SW480 (cell line): Measurements from ENCODE around the gene ADGRV1.

Experiments used
- DNase-seq: peaks from one replicate; pipeline ENCODE4 v3.0.0-alpha.2; 2016; ENCODE audit warnings: low spot score

ADGRV1 gene

DNA sequence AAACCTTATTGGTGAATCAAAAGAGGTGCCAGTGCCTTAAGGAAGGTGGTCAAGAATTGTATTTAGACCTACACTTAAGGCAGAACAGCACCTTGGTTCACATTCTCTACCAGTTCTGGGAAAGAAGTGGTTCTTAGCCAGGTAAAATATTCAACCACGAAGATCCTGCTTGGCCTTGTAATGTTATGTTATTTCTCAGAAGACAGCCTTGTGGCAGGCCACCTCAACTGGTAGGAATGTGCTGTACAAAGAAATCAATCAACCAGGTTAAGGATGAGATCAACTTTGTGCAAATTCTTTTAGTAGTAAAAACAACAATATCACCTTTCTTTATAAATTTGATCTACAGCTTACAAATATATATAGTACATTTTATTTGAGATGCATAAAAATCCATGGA lies 577.7 kb downstream of the ADGRV1 start:
- peak; percentile 7 for DNase-seq

- DNase-seq: no peak
These were observed 579.0 kb downstream of the ADGRV1 start for GRCh38 chr5:91137647-91138046.

DNA sequence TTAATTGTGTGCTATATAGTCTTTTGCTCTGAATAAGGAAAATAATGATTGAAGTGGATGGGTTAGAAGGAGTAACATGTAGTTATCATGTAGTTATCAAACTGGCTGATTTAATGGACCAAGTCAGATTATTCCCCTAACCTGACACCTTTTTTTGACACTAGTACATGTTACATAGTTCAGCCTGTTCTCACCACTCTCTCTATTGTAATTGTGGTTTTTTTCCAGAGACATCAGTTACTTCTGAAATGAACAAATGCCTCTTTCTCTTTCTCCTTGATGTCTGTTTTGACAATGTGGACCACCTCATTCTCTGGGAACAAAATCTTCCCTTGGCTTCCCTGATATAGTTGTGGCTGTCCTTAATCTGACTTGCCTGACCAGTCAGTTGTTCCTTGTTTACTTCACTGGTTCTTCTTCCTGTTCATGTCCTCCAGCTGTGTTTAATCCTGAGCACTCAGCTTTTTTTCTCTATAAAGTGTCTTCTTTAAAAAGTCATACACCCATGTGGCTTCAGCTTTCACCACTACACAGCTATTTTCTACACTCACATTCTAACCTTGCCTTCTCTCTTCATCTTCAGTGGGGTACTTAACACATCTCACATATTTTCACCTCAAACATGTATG lies 581.1 kb downstream of the ADGRV1 start:
- DNase-seq: no peak

DNA sequence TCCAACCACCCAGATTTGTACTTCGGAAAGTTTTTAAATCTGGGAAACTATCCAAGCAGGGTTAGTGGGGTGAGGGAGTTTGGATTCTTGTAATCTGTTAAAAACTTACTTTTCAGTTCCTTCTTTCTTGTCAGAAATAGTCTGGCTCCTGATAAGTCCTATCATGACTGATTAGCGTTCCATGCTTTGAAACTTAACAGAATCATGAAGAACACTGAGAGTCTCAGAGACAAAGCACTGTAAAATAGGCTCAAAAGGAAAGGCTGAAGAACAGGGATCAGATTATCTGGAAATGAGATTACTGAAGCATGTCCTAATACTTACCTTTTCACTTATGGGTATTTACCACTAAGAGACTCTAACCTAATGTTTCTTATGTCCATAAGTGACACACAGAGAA lies 582.1 kb downstream of the ADGRV1 start:
- DNase-seq: no peak

- DNase-seq: no peak
These were observed 583.0 kb downstream of the ADGRV1 start for GRCh38 chr5:91141642-91142041.

DNA sequence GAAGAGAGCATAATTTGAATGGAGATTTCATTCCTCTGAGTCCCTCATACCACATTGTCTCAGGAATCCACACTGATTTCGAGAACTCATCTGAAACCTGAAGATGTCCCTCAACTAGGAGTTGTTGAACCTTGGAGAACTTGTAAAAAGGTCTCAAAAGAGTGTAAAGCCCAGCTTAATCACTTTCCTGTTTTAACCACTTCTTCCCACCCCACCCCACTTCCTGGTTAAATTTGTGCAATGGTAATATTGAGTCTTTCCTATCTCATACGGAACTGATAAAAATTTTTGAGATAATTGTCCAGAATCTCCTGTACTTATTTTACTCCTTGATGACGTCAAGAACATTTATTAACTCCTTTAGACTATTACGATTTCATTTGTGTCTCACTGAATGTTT lies 583.8 kb downstream of the ADGRV1 start:
- no peak for DNase-seq

GRCh38 chr5:91142819-91143218 lies 584.2 kb downstream of the ADGRV1 start:
- no peak for DNase-seq

DNA sequence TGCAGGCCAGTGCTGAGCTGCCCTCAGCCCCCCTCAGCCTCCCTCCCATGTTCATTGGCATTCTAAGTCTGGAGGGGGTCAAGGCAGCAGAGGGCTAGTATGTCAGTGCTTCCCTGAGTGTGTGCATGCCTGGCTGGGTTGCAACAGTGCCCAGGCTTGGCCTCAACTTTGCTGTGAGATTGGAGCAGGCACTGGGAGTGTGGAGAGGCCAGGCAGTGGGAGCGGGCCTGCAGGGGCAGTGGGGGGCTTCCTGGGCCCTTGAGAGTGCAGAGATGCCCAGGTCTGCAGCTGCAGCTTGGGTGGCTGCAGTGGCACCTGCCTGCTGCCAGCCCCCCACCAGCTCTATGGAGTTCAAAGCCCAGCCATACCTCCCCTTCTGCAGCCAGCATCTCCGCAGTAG lies 585.2 kb downstream of the ADGRV1 start:
- no peak for DNase-seq

- DNase-seq: no peak
These were observed 586.1 kb downstream of the ADGRV1 start for GRCh38 chr5:91144491-91145332.

- DNase-seq: no peak
These were observed 586.7 kb downstream of the ADGRV1 start for GRCh38 chr5:91145333-91145620.

GRCh38 chr5:91146230-91146629 lies 587.6 kb downstream of the ADGRV1 start:
- DNase-seq: no peak

DNA sequence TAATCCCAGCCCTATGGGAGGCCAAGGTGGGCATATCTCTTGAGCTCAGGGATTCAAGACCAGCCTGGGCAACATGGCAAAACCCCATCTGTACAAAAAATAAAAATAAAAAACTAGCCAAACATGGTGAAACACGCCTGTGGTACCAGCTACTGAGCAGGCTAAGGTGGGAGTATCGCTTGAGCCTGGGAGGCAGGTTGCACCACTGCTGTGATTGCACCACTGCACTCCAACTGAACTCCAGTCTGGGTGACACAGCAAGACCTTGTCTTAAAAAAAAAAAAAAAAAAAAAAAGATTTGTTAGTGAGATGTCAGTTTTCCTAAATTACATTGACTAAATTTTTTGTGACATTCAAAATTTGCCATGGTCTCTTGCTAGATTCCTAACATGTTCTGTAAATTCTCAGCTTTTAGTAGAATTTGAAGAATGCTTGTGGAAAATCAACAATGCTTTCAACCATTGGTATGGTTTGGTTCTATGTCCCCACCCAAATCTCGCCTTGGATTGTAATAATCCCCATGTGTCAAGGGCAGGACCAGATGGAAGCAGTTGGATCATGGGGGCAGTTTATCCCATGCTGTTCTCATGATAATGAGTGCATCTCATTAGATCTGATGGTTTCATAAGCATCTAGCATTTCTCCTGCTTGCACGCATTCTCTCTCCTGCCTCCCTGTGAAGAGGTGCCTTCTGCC lies 588.5 kb downstream of the ADGRV1 start:
- DNase-seq: no peak

GRCh38 chr5:91150234-91150633 lies 591.6 kb downstream of the ADGRV1 start:
- DNase-seq: peak; percentile 10

DNA sequence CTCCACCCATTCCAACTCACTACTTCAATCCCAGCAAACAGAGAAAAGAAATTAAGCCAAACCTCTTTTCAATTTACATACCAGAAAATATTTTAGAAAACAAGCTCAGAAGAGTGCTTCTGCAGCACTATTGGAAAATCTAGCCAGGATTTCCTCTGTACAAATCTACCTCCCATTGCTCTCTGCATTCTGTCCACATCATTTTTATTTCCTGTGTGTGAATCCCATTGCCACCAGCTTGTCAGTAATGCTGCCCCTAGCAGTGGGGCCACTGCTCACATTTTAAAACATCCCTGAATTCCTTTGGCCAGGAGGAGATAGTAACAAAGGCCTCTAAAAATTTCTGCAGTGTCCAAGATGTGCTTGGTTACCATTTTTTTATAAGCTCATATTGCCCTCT lies 592.0 kb downstream of the ADGRV1 start:
- DNase-seq: no peak

- DNase-seq: no peak
These were observed 593.4 kb downstream of the ADGRV1 start for GRCh38 chr5:91151947-91152346.

DNA sequence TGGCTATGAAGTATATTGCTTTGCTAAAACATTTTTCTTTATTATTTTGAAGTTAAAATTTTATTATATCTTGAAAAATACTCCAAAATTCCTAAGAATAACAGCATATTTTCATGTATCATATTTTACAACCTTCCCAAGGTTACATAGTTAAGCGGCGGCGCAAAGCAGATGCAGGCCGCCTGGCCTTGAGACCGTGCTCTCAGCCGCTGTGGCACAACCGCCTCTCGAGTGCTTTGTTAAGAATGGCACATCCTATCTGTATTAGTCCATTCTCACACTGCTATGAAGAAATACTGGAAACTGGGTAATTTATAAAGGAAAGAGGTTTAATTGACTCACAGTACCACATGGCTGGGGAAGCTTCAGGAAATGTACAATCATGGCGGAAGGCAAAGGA lies 595.7 kb downstream of the ADGRV1 start:
- DNase-seq: no peak

- DNase-seq: no peak
These were observed 596.7 kb downstream of the ADGRV1 start for GRCh38 chr5:91155274-91155673.

DNA sequence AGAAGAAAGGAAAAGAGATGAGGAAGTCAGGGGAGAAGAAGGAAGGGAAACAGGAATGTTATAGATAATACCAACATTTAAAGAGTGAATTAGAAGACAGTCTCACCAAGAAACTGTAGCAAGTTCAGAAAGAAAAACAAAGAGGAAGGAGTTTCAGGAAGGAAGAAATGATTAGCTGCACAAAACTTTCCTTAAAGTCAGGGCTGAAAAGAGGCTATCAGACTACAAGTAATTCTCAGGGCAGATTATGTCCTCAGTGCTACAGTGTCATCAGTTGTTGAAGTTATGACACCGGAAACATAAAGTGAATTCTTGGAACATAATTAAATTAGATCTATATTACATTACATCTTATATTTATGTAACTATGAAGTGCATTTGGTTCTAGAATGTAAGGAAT lies 597.6 kb downstream of the ADGRV1 start:
- no peak for DNase-seq

DNA sequence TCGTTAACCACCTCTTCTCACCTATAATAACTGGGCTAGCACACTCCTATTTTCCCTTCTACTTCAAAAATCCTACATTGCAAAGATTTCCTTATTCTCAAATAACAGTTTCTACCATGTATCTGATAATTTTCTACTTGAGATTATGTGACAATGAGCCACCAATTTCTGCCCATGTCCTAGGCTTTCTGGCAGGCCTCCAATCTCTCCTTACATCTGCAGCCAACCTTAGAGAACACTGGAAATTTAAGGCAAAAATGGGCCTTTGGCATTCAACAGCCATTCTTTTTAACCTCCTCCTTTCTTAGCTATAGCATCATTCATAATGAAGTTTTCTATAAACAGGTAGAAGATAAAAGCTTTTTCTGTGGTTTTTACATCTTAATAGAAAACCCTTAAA lies 599.4 kb downstream of the ADGRV1 start:
- no peak for DNase-seq

GRCh38 chr5:91159647-91160046 lies 601.0 kb downstream of the ADGRV1 start:
- DNase-seq: no peak

GRCh38 chr5:91160714-91161285 lies 602.2 kb downstream of the ADGRV1 start:
- no peak for DNase-seq

DNA sequence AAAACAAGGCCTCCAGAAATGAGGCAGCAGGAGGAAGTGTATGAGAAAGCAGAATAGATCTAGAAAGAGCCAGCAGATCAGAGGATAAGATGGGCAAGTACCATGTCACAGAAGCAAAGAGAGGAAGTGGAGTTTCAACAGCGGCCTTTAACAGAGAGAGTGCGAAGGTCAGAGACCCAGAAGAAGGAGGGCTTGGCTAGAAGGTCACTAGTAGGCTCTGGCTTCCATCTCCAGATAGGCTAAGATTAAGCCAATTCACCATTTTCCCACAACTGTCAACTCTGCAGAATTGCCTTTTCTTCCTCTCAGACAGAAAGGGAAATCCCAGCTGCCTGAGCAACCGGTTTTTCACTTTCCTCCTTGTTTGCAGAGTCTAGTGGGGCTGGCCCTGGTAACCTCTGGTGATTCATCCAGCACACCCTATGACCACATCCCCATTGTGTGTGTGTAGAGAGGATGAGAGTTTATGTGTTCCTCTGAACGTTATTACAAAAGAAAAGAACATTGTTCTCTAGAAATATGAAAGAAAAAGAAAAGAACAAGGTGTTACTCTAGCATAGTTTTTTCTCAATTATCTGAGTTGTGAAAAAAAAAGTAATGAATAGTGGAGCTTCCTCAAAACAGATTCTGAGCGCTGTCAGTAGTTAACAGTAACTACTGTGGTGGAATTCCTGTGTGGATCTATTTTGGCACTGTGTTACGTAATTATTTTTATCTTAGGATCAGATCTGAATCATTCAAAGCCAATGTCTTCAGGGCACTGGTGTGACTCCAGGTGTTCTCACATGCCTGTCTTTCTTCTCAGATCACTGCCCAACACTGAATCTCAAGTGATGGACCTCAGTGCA lies 604.2 kb downstream of the ADGRV1 start:
- DNase-seq: peak; percentile 80
